Liver (tissue), 9 donors: Measurements from ENCODE around the gene RSPH10B2. TPM values are rescaled to one million over a fixed set of nuclear protein-coding genes. Genes with fewer than 3 reads are reported as not detected.
"Not testable (repeated sequence)": the region's sequence is repeated elsewhere in the genome, so short reads cannot be mapped to it uniquely, and the experiment has no call there.

Experiments
- DNase-seq: peaks from one replicate; pipeline ENCODE4 v3.0.0-alpha.2; 2017; ENCODE audit warnings: low spot score
- H3K27ac ChIP-seq, 2 donors: one replicate each; pipeline ENCODE4 v1.7.0; 2013; ENCODE audit warnings: inconsistent platforms in 2 of 2, low read length in 2 of 2, control low read depth in 1 of 2, low read depth in 1 of 2, mild to moderate bottlenecking in 1 of 2
- H3K27me3 ChIP-seq, 4 donors: one replicate each; pipeline versions ENCODE4 v1.6.1 to v1.7.0; 2013; ENCODE audit warnings: low read length in 3 of 4, inconsistent platforms in 1 of 4, mild to moderate bottlenecking in 1 of 4, moderate library complexity in 1 of 4; ENCODE audit not compliant: control insufficient read depth in 4 of 4, insufficient read depth in 4 of 4
- H3K36me3 ChIP-seq, 4 donors: one replicate each; pipeline versions ENCODE4 v1.6.1 to v1.7.0; 2013; ENCODE audit warnings: low read length in 3 of 4, mild to moderate bottlenecking in 3 of 4, low read depth in 1 of 4, moderate library complexity in 1 of 4; ENCODE audit not compliant: control insufficient read depth in 4 of 4, insufficient read depth in 3 of 4
- H3K4me1 ChIP-seq, 4 donors: one replicate each; pipeline versions ENCODE4 v1.6.1 to v1.7.0; 2013; ENCODE audit warnings: low read length in 3 of 4, mild to moderate bottlenecking in 3 of 4, moderate library complexity in 1 of 4; ENCODE audit not compliant: control insufficient read depth in 4 of 4, insufficient read depth in 4 of 4
- H3K4me3 ChIP-seq, 3 donors: one replicate each; pipeline versions ENCODE4 v1.6.1 to v1.7.0; 2013; ENCODE audit warnings: low read length in 3 of 3, control low read depth in 1 of 3, low read depth in 1 of 3, mild to moderate bottlenecking in 1 of 3
- H3K9ac ChIP-seq, 2 donors: one replicate each; pipeline ENCODE4 v1.7.0; 2013; ENCODE audit warnings: low read length in 2 of 2, mild to moderate bottlenecking in 2 of 2, moderate library complexity in 2 of 2, control low read depth in 1 of 2, low read depth in 1 of 2
- H3K9me3 ChIP-seq, 4 donors: one replicate each; pipeline versions ENCODE4 v1.6.1 to v1.7.0; 2013; ENCODE audit warnings: low read length in 3 of 4; ENCODE audit not compliant: control insufficient read depth in 4 of 4
- FOXA1 ChIP-seq: IDR thresholded peaks from 2 replicates; pipeline ENCODE4 v1.6.1; 2016; ENCODE audit warnings: antibody characterized with exemption
- FOXA2 ChIP-seq: IDR thresholded peaks from 2 replicates; pipeline ENCODE4 v1.6.1; 2016; ENCODE audit warnings: antibody characterized with exemption
- GABPA ChIP-seq, 2 donors: IDR thresholded peaks in 1 of 2; conservative IDR thresholded peaks in 1 of 2; 2 replicates each; pipeline ENCODE4 v1.6.1; 2016; ENCODE audit warnings: antibody characterized with exemption in 2 of 2, mild to moderate bottlenecking in 1 of 2, moderate library complexity in 1 of 2
- HNF4A ChIP-seq, 2 donors: conservative IDR thresholded peaks; 2 replicates each; pipeline ENCODE4 v1.6.1; 2016; ENCODE audit warnings: antibody characterized with exemption in 2 of 2, mild to moderate bottlenecking in 2 of 2
- HNF4G ChIP-seq: IDR thresholded peaks from 2 replicates; pipeline ENCODE4 v1.6.1; 2016; ENCODE audit warnings: antibody characterized with exemption
- JUND ChIP-seq, 2 donors: IDR thresholded peaks; 2 replicates each; pipeline ENCODE4 v1.6.1; 2016; ENCODE audit warnings: antibody characterized with exemption in 2 of 2
- NR2F2 ChIP-seq: IDR thresholded peaks from 2 replicates; pipeline ENCODE4 v1.6.1; 2016; ENCODE audit warnings: antibody characterized with exemption
- RAD21 ChIP-seq, 2 donors: IDR thresholded peaks; 2 replicates each; pipeline ENCODE4 v1.6.1; 2016; ENCODE audit warnings: antibody characterized with exemption in 2 of 2, mild to moderate bottlenecking in 2 of 2
- TAF1 ChIP-seq: conservative IDR thresholded peaks from 2 replicates; pipeline ENCODE4 v1.6.1; 2016; ENCODE audit warnings: antibody characterized with exemption, mild to moderate bottlenecking
- WGBS: extraction: QIAGEN DNeasy Blood & Tissue Kit; methylation state at CpG from one replicate; pipeline ENCODE4 v1.1.7; 2013; 5-methylcytosine and 5-hydroxymethylcytosine counted together
- polyA plus RNA-seq, 2 donors: library from polyadenylated mRNA; stranded (reverse) in 1 of 2; unstranded in 1 of 2; fragments of 200-250 nt in 1 of 2; fragments of >200 nt in 1 of 2; fragmentation: Nextera tagmentation in 1 of 2; extraction: Ambion mirVana in 1 of 2; gene quantifications; one replicate each; pipeline versions ENCODE4 v1.2.1 to v1.2.3, GENCODE V29; 2013 to 2015
- total RNA-seq, 2 donors: library from RNA; depleted of rRNA; stranded (reverse); fragments of >200 nt; gene quantifications; one replicate each; pipeline ENCODE4 v1.2.3, GENCODE V29; 2014
- TF ChIP-seq, protein P1 (sequence below): IDR thresholded peaks from 2 replicates; pipeline ENCODE4 v1.6.1; 2016; ENCODE audit warnings: antibody characterized with exemption, mild to moderate bottlenecking
- TF ChIP-seq, protein P2 (sequence below): IDR thresholded peaks from 2 replicates; pipeline ENCODE4 v1.6.1; 2016; ENCODE audit warnings: antibody characterized with exemption
- TF ChIP-seq, protein P3 (sequence below): fragments of 150-350 bp; IDR thresholded peaks from 2 replicates; pipeline ENCODE4 v1.5.1; 2017; ENCODE audit warnings: improper control_type of control experiment, low read depth, low read length; ENCODE audit not compliant: missing input control
- TF ChIP-seq, protein P4 (sequence below): IDR thresholded peaks from 2 replicates; pipeline ENCODE4 v1.6.1; 2016; ENCODE audit warnings: antibody characterized with exemption
- TF ChIP-seq, protein P5 (sequence below): IDR thresholded peaks from 2 replicates; pipeline ENCODE4 v1.6.1; 2016; ENCODE audit warnings: antibody characterized with exemption
- donor health status: healthy.
- donor health status: healthy.
- donor health status: healthy.
- donor health status: healthy.
- donor health status: healthy.

RSPH10B2 gene
- total and polyA plus RNA-seq, 4 donors = 0.09 to 0.42 TPM; not detected in 2

DNA sequence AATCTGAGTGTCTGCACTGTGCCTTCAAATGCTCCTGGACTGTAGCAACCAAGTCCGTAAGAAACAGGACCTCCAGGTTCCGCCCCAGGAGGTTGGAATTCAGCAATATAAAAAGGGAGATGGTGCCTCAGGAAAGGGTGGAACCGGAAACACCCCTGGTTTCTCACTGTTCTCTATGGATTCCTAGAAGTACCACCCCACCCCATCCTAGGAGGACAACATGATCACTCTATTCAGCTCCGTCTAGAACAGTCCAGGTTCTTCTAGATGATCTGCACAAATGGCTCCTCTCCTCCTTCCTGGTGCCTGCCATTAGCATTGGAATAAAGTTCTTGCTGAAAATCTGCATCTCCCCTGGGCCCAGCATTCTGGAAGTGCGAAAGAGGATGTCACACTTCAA lies 39.5 kb upstream of the RSPH10B2 start (continued):
- TF ChIP-seq, protein P1, sequence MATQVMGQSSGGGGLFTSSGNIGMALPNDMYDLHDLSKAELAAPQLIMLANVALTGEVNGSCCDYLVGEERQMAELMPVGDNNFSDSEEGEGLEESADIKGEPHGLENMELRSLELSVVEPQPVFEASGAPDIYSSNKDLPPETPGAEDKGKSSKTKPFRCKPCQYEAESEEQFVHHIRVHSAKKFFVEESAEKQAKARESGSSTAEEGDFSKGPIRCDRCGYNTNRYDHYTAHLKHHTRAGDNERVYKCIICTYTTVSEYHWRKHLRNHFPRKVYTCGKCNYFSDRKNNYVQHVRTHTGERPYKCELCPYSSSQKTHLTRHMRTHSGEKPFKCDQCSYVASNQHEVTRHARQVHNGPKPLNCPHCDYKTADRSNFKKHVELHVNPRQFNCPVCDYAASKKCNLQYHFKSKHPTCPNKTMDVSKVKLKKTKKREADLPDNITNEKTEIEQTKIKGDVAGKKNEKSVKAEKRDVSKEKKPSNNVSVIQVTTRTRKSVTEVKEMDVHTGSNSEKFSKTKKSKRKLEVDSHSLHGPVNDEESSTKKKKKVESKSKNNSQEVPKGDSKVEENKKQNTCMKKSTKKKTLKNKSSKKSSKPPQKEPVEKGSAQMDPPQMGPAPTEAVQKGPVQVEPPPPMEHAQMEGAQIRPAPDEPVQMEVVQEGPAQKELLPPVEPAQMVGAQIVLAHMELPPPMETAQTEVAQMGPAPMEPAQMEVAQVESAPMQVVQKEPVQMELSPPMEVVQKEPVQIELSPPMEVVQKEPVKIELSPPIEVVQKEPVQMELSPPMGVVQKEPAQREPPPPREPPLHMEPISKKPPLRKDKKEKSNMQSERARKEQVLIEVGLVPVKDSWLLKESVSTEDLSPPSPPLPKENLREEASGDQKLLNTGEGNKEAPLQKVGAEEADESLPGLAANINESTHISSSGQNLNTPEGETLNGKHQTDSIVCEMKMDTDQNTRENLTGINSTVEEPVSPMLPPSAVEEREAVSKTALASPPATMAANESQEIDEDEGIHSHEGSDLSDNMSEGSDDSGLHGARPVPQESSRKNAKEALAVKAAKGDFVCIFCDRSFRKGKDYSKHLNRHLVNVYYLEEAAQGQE = no peak
- no peak for TF ChIP-seq NR2F2
- no peak for TF ChIP-seq TAF1
- TF ChIP-seq GABPA (IDR thresholded peaks at IDR 0.05 in 1 of 2, conservative IDR thresholded peaks at IDR 0.05 in 1 of 2) = no peak

DNA sequence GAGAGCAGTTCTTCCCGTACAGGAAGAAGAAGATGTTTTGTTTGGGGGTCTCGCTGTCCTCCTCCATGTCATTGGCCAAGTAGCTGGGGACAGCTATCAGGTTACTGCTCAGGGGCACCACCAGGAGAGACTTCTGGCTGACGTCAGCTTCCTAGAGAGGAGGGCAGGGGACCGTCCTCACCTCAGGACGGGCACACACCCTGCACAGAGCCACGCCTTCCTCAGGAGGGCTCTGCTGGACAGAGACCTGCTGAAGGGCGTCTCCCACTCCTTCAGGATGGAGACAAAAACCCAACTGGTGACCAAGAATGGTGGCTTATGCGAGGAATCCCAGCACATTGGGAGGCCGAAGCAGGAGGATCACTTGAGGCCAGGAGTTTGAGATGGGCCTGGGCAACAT lies 38.0 kb upstream of the RSPH10B2 start:
- H3K27me3 ChIP-seq, H3K27ac ChIP-seq, H3K9me3 ChIP-seq, H3K4me1 ChIP-seq, H3K4me3 ChIP-seq, DNase-seq, H3K9ac ChIP-seq, H3K36me3 ChIP-seq: not testable (repeated sequence)
- 79% methylated on average over 9 of the region's 9 CpGs for WGBS

DNA sequence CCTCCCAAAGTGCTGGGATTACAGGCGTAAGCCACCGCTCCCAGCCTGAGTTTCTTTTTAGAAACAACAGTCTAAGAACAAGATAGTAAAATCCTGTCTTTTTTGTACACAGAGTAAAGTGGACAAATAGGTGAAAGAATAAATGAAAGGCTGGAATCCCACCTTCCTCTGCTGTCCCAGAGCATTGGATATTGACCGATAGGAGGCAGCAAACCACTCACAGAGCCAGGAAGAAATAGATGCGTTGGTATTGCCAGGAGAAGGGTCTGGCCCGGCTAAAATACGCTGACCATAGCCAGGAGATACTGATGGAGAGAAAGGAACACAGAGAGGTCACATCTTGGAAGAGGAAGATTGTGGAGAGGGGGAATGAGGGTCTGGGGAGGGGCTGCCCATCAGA lies 35.8 kb upstream of the RSPH10B2 start:
- H3K4me3 ChIP-seq = no peak overlapping the region
- TF ChIP-seq, protein P2, sequence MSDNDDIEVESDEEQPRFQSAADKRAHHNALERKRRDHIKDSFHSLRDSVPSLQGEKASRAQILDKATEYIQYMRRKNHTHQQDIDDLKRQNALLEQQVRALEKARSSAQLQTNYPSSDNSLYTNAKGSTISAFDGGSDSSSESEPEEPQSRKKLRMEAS = no peak
- TF ChIP-seq FOXA1 = no peak
- TF ChIP-seq, protein P3, sequence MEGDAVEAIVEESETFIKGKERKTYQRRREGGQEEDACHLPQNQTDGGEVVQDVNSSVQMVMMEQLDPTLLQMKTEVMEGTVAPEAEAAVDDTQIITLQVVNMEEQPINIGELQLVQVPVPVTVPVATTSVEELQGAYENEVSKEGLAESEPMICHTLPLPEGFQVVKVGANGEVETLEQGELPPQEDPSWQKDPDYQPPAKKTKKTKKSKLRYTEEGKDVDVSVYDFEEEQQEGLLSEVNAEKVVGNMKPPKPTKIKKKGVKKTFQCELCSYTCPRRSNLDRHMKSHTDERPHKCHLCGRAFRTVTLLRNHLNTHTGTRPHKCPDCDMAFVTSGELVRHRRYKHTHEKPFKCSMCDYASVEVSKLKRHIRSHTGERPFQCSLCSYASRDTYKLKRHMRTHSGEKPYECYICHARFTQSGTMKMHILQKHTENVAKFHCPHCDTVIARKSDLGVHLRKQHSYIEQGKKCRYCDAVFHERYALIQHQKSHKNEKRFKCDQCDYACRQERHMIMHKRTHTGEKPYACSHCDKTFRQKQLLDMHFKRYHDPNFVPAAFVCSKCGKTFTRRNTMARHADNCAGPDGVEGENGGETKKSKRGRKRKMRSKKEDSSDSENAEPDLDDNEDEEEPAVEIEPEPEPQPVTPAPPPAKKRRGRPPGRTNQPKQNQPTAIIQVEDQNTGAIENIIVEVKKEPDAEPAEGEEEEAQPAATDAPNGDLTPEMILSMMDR = no peak
- no peak for TF ChIP-seq NR2F2
- TF ChIP-seq, protein P4, sequence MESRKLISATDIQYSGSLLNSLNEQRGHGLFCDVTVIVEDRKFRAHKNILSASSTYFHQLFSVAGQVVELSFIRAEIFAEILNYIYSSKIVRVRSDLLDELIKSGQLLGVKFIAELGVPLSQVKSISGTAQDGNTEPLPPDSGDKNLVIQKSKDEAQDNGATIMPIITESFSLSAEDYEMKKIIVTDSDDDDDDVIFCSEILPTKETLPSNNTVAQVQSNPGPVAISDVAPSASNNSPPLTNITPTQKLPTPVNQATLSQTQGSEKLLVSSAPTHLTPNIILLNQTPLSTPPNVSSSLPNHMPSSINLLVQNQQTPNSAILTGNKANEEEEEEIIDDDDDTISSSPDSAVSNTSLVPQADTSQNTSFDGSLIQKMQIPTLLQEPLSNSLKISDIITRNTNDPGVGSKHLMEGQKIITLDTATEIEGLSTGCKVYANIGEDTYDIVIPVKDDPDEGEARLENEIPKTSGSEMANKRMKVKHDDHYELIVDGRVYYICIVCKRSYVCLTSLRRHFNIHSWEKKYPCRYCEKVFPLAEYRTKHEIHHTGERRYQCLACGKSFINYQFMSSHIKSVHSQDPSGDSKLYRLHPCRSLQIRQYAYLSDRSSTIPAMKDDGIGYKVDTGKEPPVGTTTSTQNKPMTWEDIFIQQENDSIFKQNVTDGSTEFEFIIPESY = no peak
- no peak for TF ChIP-seq TAF1
- no peak for TF ChIP-seq JUND (IDR thresholded peaks at IDR 0.05)
- TF ChIP-seq RAD21 (IDR thresholded peaks at IDR 0.05) = no peak
- no peak for TF ChIP-seq HNF4G
- no peak for TF ChIP-seq HNF4A (conservative IDR thresholded peaks at IDR 0.05)
- TF ChIP-seq, protein P5, sequence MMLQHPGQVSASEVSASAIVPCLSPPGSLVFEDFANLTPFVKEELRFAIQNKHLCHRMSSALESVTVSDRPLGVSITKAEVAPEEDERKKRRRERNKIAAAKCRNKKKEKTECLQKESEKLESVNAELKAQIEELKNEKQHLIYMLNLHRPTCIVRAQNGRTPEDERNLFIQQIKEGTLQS = no peak
- TF ChIP-seq FOXA2 = no peak
- TF ChIP-seq, protein P1 = no peak
- no peaks in the 10 kb centered on the region for H3K4me1 ChIP-seq
- no peaks in the 10 kb centered on the region for H3K36me3 ChIP-seq
- no peaks in the 10 kb centered on the region for H3K27me3 ChIP-seq
- H3K9me3 ChIP-seq = no peaks in the 10 kb centered on the region
- H3K27ac ChIP-seq = no peak overlapping the region
- DNase-seq = no peak
- 74% methylated on average over 6 of the region's 6 CpGs for WGBS
- no peak overlapping the region for H3K9ac ChIP-seq

DNA sequence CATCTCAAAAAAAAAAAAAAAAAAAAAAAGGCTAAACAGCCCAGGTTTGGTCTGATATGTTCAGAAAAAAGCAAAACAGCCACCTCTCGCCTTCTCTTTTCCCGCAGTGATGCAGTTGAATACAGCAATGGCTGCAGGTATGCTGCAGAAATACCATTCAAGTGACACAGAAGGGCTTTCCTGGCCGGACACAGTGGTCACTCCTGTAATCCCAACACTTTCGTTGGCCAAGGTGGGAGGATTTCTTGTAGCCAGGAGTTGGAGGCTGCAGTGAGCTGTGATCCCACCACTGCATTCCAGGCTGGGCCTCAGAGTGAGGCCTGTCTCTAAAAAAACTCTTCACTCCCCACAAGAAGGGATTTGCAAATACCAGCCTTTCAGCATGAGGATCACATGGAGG lies 29.6 kb upstream of the RSPH10B2 start:
- H3K27ac ChIP-seq, DNase-seq, H3K4me1 ChIP-seq, H3K9ac ChIP-seq, H3K27me3 ChIP-seq, H3K4me3 ChIP-seq, H3K36me3 ChIP-seq, H3K9me3 ChIP-seq: not testable (repeated sequence)
- 88% methylated on average over 4 of the region's 4 CpGs for WGBS
